ENCODE measurements around the gene NOL3. TPM values are rescaled to one million over a fixed set of nuclear protein-coding genes. Genes with fewer than 3 reads are reported as not detected.

The NOL3 gene
- total and polyA plus RNA-seq, 2 of the 13 experiments (the other 11 are each of a cell fraction or from before 2014, with no cell fraction given) = 5.7 to 20.5 TPM

- no peak for TF ChIP-seq NBN (conservative IDR thresholded peaks at IDR 0.05)
- TF ChIP-seq ZNF33B (CRISPR knock-in tag; IDR thresholded peaks at IDR 0.05) = 0 out of 2 replicates have a peak, but pooled peaks have one; percentile 39
- no peak for TF ChIP-seq SETDB1 (CRISPR knock-in tag; IDR thresholded peaks at IDR 0.05; ENCODE audit: borderline replicate concordance)
- TF ChIP-seq SP4 (CRISPR knock-in tag; IDR thresholded peaks at IDR 0.05) = peak; percentile 74
- no peak for TF ChIP-seq ATM (IDR thresholded peaks at IDR 0.05; ENCODE audit: borderline replicate concordance)
- no peak for TF ChIP-seq ZBTB37 (CRISPR knock-in tag; IDR thresholded peaks at IDR 0.05)
- no peak for TF ChIP-seq SMC3 (IDR thresholded peaks at IDR 0.05; ENCODE audit: low read length)
- TF ChIP-seq FOXJ3 (CRISPR knock-in tag; IDR thresholded peaks at IDR 0.05; ENCODE audit: borderline replicate concordance) = no peak
- TF ChIP-seq ZNF362 (CRISPR knock-in tag; IDR thresholded peaks at IDR 0.05; ENCODE audit: borderline replicate concordance) = no peak
- no peak for TF ChIP-seq ZNF264 (CRISPR knock-in tag; IDR thresholded peaks at IDR 0.05)
- no peak; the same call in 1 of the 2 replicates for TF ChIP-seq ZNF446 (CRISPR knock-in tag; IDR thresholded peaks at IDR 0.05)
- no peak for TF ChIP-seq ZFP41 (CRISPR knock-in tag; IDR thresholded peaks at IDR 0.05; ENCODE audit: borderline replicate concordance)
- no peak for TF ChIP-seq SMARCC2 (IDR thresholded peaks at IDR 0.05)
- TF ChIP-seq ZNF383 (CRISPR knock-in tag; IDR thresholded peaks at IDR 0.05; ENCODE audit: borderline replicate concordance) = no peak
- no peak for TF ChIP-seq ZKSCAN1 (IDR thresholded peaks at IDR 0.05; ENCODE audit: low read length)
- 0 out of 2 replicates have a peak, but pooled peaks have one; percentile 18 for TF ChIP-seq ZNF652 (CRISPR knock-in tag; IDR thresholded peaks at IDR 0.05; ENCODE audit: borderline replicate concordance, low read depth)
- peak; percentile 42; the same call in 1 of the 2 replicates for TF ChIP-seq ZNF451 (CRISPR knock-in tag; IDR thresholded peaks at IDR 0.05)
- TF ChIP-seq ZNF878 (CRISPR knock-in tag; IDR thresholded peaks at IDR 0.05) = no peak
- TF ChIP-seq HOXA9 (CRISPR knock-in tag; IDR thresholded peaks at IDR 0.05; ENCODE audit: borderline replicate concordance) = no peak
- no peak; the same call in 1 of the 2 replicates for TF ChIP-seq ZNF225 (CRISPR knock-in tag; IDR thresholded peaks at IDR 0.05)
- 0 out of 2 replicates have a peak, but pooled peaks have one; percentile 5 for TF ChIP-seq ZNF543 (CRISPR knock-in tag; IDR thresholded peaks at IDR 0.05)
- TF ChIP-seq ZNF616 (CRISPR knock-in tag; IDR thresholded peaks at IDR 0.05; ENCODE audit: low read depth) = peak; percentile 59; the same call in 1 of the 2 replicates
- no peak for TF ChIP-seq ZNF704 (CRISPR knock-in tag; IDR thresholded peaks at IDR 0.05; ENCODE audit: borderline replicate concordance)
- TF ChIP-seq ZKSCAN8 (CRISPR knock-in tag; IDR thresholded peaks at IDR 0.05; ENCODE audit: borderline replicate concordance) = no peak
- no peak for TF ChIP-seq BCLAF1 (IDR thresholded peaks at IDR 0.05)
Measured at GRCh38 chr16:67170168-67170948, at the start of gene NOL3 (continued).
